Measurements from ENCODE around the gene CCL14. TPM values are rescaled to one million over a fixed set of nuclear protein-coding genes. Genes with fewer than 3 reads are reported as not detected.

The CCL14 gene
- total RNA-seq, 4 donors from 2014 or later = 4.2 to 19.5 (median 6.8) TPM

- H3K4me1 ChIP-seq = peaks cover 2 to 26% (median 18%) of the 10 kb centered on the region in 4 donors
- 28 to 76% methylated on average over 2 to 4 of the region's 4 CpGs for WGBS, 2 donors (ENCODE audit: low coverage in 1 of 2)
- intact Hi-C loops (cut with DNase I; ENCODE audit: low total_unique reads) (loop anchor here (5.0 kb wide), 1 partner anchor 509 kb away; no protein-coding TSS in a partner anchor), in situ Hi-C loops (cut with MboI; ENCODE audit: low pct_ligation_motif_present in 1 of 4, low pct_unique_long_range_greater_than_20kb in 1 of 4, low sequenced_read_pairs in 3 of 4) (loop anchor here in 3 of 4 donors (5.0 to 25.0 kb wide), 3 partner anchors 169 to 514 kb away; partner anchors contain the start of gene ZNHIT3 (in 2 of the 3))
- H3K9me3 ChIP-seq = no peaks in the 10 kb centered on the region
- no peaks in the 10 kb centered on the region for H3K27me3 ChIP-seq
- no peak overlapping the region for H3K4me3 ChIP-seq
- peak overlapping the region in 3 of 4 donors; percentile 1 to 47 (median 29) for H3K27ac ChIP-seq
- DNase-seq = no peak
- no peaks in the 10 kb centered on the region for H3K36me3 ChIP-seq
- no peak for TF ChIP-seq POLR2AphosphoS5 (IDR thresholded peaks at IDR 0.05)
- no peak for TF ChIP-seq EP300 (IDR thresholded peaks at IDR 0.05; ENCODE audit: low read depth)
- TF ChIP-seq POLR2A (IDR thresholded peaks at IDR 0.05) = no peak
- no peak for TF ChIP-seq CTCF (IDR thresholded peaks at IDR 0.05)
These were observed 13.6 kb downstream of the CCL14 start for GRCh38 chr17:35972945-35973332.

GRCh38 chr17:35972535-35972934, 14.0 kb downstream of the CCL14 start:
- intact Hi-C loops (cut with DNase I; ENCODE audit: low total_unique reads) = loop anchor here (5.0 kb wide), 1 partner anchor 510 kb away; no protein-coding TSS in a partner anchor

GRCh38 chr17:35972066-35972465, 14.5 kb downstream of the CCL14 start:
- WGBS, 2 donors (ENCODE audit: low coverage in 1 of 2) = 88% methylated on average over 1 of the region's 1 CpG; no CpG with 5 or more reads in 1 of the 2 donors
- intact Hi-C loops (cut with DNase I; ENCODE audit: low total_unique reads) (loop anchor here (5.0 kb wide), 1 partner anchor 510 kb away; no protein-coding TSS in a partner anchor), in situ Hi-C loops (cut with MboI; ENCODE audit: low pct_ligation_motif_present in 1 of 4, low pct_unique_long_range_greater_than_20kb in 1 of 4, low sequenced_read_pairs in 3 of 4) (loop anchor here in 3 of 4 donors (5.0 to 25.0 kb wide), 3 partner anchors 170 to 515 kb away; partner anchors contain the start of gene ZNHIT3 (in 2 of the 3))
- no peak for DNase-seq
- Histone ChIP-seq H3K4me1 (peaks cover 2 to 26% (median 18%) of the 10 kb centered on the region in 4 donors), H3K36me3 (no peaks in the 10 kb centered on the region), H3K9me3 (no peaks in the 10 kb centered on the region), H3K27me3 (no peaks in the 10 kb centered on the region), H3K27ac (no peak overlapping the region), H3K4me3 (no peak overlapping the region)
- TF ChIP-seq CTCF (IDR thresholded peaks at IDR 0.05) (no peak), POLR2A (IDR thresholded peaks at IDR 0.05) (no peak), POLR2AphosphoS5 (IDR thresholded peaks at IDR 0.05) (no peak), EP300 (IDR thresholded peaks at IDR 0.05; ENCODE audit: low read depth) (no peak)

More at GRCh38 chr17:35972535-35972934, 14.0 kb downstream of the CCL14 start:
- no peak overlapping the region for H3K4me3 ChIP-seq
- in situ Hi-C loops (cut with MboI; ENCODE audit: low pct_ligation_motif_present in 1 of 4, low pct_unique_long_range_greater_than_20kb in 1 of 4, low sequenced_read_pairs in 3 of 4) = loop anchor here in 3 of 4 donors (5.0 to 25.0 kb wide), 3 partner anchors 170 to 515 kb away; partner anchors contain the start of gene ZNHIT3 (in 2 of the 3)
- no peaks in the 10 kb centered on the region for H3K36me3 ChIP-seq
- peaks cover 2 to 26% (median 18%) of the 10 kb centered on the region in 4 donors for H3K4me1 ChIP-seq
- H3K27me3 ChIP-seq = no peaks in the 10 kb centered on the region
- H3K27ac ChIP-seq = peak overlapping the region in 1 of 4 donors; percentile 29
- no peak for DNase-seq
- WGBS, 2 donors (ENCODE audit: low coverage in 1 of 2) = 61% methylated on average over 6 of the region's 6 CpGs; no CpG with 5 or more reads in 1 of the 2 donors
- H3K9me3 ChIP-seq = no peaks in the 10 kb centered on the region
- TF ChIP-seq POLR2A (IDR thresholded peaks at IDR 0.05) (no peak), EP300 (IDR thresholded peaks at IDR 0.05; ENCODE audit: low read depth) (no peak), CTCF (IDR thresholded peaks at IDR 0.05) (no peak), POLR2AphosphoS5 (IDR thresholded peaks at IDR 0.05) (no peak)

GRCh38 chr17:35969558-35970380, 16.8 kb downstream of the CCL14 start:
- Histone ChIP-seq H3K4me3 (no peak overlapping the region), H3K27ac (peak overlapping the region in 1 of 4 donors; percentile 44), H3K36me3 (no peaks in the 10 kb centered on the region), H3K4me1 (peaks cover 0 to 22% (median 16%) of the 10 kb centered on the region in 4 donors), H3K9me3 (no peaks in the 10 kb centered on the region), H3K27me3 (no peaks in the 10 kb centered on the region)
- in situ Hi-C loops (cut with MboI; ENCODE audit: low pct_ligation_motif_present in 1 of 4, low pct_unique_long_range_greater_than_20kb in 1 of 4, low sequenced_read_pairs in 3 of 4) = loop anchor here (5.0 to 25.0 kb wide), 4 partner anchors 173 to 518 kb away; partner anchors contain the start of gene ZNHIT3 (in 2 of the 4)
- WGBS, 2 donors (ENCODE audit: low coverage in 1 of 2) = 14 to 24% methylated on average over 3 to 8 of the region's 8 CpGs
- peak; percentile 87 for DNase-seq
- TF ChIP-seq POLR2A (IDR thresholded peaks at IDR 0.05) (no peak), POLR2AphosphoS5 (IDR thresholded peaks at IDR 0.05) (no peak), EP300 (IDR thresholded peaks at IDR 0.05; ENCODE audit: low read depth) (no peak), CTCF (IDR thresholded peaks at IDR 0.05) (peak; percentile 71 to 90 (median 81))
- intact Hi-C loops (cut with DNase I; ENCODE audit: low total_unique reads) = loop anchor here (5.0 kb wide), 1 partner anchor 513 kb away; no protein-coding TSS in a partner anchor
